ENCODE measurements around the gene RTN4R.

Gene RTN4R

DNA sequence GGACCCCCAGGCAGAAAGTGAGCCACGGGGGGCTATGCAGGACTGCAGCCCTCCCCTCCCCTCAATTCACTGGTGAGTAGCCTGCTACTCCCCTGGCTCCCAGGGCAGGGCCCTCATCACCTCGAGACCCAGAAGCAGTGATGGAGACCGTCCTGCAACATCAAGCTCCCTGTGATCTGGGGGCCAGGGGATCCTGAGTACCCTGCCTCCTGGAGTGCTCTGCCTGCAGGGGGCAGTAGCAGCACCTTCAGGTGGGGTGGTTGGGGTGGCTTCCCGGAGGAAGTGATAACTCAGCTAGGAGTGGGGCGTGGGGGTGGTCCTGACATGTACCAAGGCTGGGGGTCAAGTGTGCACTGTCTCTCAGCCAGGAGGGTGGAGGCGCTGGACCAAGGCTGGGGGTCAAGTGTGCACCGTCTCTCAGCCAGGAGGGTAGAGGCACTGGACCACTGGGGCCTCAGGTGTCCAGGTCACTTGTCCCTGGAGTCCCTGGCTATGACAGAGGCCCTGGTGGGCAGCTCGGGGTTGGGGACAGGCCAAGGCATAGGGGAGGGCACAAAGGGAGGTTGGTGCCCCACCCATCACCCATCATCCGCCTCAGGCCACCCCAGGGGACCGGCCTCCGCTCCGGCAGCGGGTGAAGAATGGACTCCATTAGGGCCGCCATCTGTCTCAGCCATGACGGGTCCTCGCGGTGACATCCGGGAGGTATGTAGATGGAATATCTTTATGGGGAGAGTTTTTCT, 9.4 kb downstream of the RTN4R start:
- TF ChIP-seq, protein P1, sequence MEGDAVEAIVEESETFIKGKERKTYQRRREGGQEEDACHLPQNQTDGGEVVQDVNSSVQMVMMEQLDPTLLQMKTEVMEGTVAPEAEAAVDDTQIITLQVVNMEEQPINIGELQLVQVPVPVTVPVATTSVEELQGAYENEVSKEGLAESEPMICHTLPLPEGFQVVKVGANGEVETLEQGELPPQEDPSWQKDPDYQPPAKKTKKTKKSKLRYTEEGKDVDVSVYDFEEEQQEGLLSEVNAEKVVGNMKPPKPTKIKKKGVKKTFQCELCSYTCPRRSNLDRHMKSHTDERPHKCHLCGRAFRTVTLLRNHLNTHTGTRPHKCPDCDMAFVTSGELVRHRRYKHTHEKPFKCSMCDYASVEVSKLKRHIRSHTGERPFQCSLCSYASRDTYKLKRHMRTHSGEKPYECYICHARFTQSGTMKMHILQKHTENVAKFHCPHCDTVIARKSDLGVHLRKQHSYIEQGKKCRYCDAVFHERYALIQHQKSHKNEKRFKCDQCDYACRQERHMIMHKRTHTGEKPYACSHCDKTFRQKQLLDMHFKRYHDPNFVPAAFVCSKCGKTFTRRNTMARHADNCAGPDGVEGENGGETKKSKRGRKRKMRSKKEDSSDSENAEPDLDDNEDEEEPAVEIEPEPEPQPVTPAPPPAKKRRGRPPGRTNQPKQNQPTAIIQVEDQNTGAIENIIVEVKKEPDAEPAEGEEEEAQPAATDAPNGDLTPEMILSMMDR (IDR thresholded peaks at IDR 0.05; ENCODE audit: low read depth, low read length), result peak; percentile 25
- DNase-seq (ENCODE audit: low read depth, low spot score), result no peak
- H3K4me3 ChIP-seq (ENCODE audit: low read depth, low read length), result no peak overlapping the region
- in situ Hi-C loops (cut with HindIII; ENCODE audit: low sequenced_read_pairs), result no loop called here

DNA sequence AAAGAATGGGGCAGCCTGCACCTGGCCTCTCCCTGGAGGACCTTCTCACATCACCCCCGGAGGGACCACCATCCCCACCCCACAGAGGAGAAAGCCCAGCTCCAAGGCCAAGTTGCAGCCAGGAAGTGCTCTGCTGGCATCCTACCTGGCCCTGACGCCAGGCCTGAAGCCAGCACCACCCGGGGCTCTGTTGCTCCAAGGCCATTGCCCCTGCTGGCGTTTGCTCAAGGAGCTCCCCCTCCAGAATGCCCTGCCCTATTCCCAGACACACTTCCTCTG, 10.2 kb downstream of the RTN4R start:
- in situ Hi-C loops (cut with HindIII; ENCODE audit: low sequenced_read_pairs), result no loop called here
- no peak overlapping the region for H3K4me3 ChIP-seq (ENCODE audit: low read depth, low read length)
- DNase-seq (ENCODE audit: low read depth, low spot score), result no peak
- TF ChIP-seq, protein P1 (IDR thresholded peaks at IDR 0.05; ENCODE audit: low read depth, low read length), result no peak

DNA sequence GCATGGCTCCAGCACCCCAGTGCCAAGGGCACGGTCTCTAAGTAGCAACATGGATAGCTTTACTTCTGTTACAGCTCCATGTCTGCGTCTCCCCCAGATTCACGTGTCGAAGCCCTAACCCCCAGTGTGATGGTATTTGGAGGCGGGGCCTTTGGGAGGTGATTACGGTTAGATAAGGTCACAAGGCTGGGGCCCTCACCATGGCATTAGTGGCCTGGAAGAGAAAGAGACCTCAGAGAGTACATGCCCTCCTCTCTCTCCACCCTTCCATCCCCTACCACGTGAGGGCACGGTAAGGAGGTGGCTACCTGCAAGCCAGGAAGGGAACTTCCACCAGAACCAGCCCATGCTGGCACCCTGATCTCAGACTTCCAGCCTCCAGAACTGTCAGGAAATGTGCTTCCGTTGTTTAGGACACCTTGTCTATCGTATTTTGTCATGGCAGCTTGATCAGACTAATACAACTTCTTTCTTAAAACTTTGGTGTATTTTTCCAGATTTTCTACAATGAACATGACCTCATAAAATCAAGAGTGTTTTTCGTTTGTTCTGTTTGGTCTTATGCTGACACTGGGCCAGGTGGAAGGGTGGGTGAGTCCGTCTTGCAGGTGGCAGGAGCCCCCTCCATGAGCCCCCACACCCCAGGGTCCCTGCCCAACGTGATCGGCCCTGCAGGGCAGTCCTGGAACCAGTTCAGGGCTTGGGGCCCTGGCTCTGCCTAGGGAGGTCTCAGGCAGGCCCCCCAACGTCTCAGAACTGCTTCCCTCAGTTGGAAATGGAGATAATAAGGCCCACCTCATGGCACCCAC, 10.7 kb downstream of the RTN4R start:
- no peak overlapping the region for H3K4me3 ChIP-seq (ENCODE audit: low read depth, low read length)
- in situ Hi-C loops (cut with HindIII; ENCODE audit: low sequenced_read_pairs), result no loop called here
- TF ChIP-seq, protein P1 (IDR thresholded peaks at IDR 0.05; ENCODE audit: low read depth, low read length), result no peak
- DNase-seq (ENCODE audit: low read depth, low spot score), result no peak

DNA sequence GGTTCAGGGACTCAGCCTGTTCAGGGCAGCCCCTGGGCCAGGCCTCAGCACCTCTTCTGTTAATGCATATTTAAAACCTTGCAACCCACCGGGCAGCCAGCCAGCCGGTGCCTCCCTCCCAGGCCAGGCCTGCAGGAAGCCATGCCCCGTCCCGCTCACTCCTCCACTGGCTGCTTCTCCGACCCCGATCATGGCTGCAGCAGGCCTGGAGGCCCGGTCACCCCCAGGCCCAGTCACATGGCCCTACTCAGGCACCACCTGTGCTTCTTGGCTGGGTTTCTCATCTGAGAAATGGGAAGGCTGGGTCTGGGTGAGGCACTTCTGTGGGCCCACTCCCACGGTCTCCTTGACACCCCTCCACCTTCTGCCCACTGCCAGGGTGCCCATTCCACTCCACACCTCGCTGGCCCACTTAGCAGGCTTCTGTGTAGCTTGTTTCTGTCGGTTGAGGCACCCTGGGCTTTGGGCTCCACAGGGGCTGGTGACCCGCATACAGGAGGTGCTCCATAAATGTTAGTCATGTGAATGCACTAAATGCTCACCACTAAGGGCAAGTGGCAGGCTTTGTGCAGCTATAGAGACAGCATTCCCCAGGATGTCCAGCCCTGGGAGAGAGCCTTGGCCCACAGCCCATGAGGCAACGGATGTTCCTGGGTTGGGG, 11.4 kb downstream of the RTN4R start:
- H3K4me3 ChIP-seq (ENCODE audit: low read depth, low read length), result no peak overlapping the region
- no peak for DNase-seq (ENCODE audit: low read depth, low spot score)
- in situ Hi-C loops (cut with HindIII; ENCODE audit: low sequenced_read_pairs), result no loop called here
- TF ChIP-seq, protein P1 (IDR thresholded peaks at IDR 0.05; ENCODE audit: low read depth, low read length), result no peak

DNA sequence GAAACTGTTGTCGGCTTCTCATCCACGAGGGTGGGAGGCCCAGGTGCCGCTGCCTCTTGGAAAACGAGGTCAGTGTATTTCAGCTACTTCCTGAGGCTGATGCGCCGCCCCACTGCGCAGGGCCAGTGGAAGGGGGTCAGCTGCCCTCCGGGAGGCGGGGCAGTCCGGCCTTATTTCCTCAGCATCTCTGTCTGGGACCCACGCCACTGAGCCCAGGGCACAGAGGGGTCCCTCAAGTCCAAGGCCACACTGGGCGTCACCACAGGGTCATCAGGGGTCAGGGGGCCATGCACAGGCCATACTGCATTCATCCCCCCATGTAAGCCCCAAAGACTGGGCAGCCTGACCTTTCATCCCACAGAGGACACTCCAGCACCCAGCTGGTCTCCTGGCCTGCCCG, 12.1 kb downstream of the RTN4R start:
- TF ChIP-seq, protein P1 (IDR thresholded peaks at IDR 0.05; ENCODE audit: low read depth, low read length), result no peak

DNA sequence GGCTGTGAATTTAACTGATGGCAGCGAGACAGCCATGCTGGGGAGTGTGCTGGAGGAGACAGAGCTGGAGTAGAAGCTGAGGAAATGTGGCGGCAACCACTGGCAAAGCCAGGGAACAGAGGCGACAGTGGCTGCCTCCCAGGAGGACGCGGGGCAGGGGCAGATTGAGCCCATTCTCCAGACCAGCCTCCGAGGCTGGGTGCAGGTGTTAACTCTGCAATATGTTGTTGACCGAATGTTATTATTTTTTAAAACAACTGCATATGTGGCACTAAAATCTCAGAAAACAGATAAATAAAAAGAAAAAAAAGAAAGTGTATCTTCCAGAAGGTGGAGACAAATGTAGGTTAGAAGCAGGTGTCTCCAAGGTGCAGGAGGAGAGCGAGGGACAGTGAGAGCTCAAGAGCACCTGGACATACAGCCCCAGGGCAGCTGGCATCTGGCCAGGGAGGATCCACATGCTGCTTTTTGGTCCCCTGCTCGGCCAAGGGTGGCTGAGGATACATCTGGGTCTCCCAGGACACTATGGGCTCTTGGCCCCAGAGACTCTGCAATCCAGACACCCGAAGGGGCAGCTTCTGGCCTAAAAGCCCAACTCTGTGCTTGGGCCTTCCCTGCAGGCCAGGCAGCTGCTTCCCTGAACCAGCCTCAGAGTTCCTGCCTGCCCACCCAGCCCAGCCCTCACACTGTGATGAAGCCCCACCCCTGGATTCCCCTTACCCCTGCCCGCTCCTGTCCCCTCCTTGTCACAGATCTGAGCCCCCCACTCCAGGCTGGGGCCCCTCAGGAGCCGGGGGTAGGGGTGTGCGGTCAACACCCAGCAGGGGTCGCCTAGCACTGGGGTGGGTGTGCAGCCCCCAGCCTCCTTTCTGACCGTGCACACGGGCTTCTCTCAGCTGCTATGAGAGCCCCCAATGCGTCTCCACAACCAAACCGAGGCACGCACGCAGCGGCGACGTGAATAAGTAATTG, 12.9 kb downstream of the RTN4R start:
- no peak for DNase-seq (ENCODE audit: low read depth, low spot score)
- in situ Hi-C loops (cut with HindIII; ENCODE audit: low sequenced_read_pairs), result no loop called here
- TF ChIP-seq, protein P1 (IDR thresholded peaks at IDR 0.05; ENCODE audit: low read depth, low read length), result no peak
- no peak overlapping the region for H3K4me3 ChIP-seq (ENCODE audit: low read depth, low read length)

More for the DNA sequence above, 12.1 kb downstream of the RTN4R start:
- no peak for DNase-seq (ENCODE audit: low read depth, low spot score)
- no peak overlapping the region for H3K4me3 ChIP-seq (ENCODE audit: low read depth, low read length)
- in situ Hi-C loops (cut with HindIII; ENCODE audit: low sequenced_read_pairs), result no loop called here
